PFSK-1 (cell line): ENCODE results near the gene TELO2.

ENCODE experiments used
- FOXP2 ChIP-seq: optimal IDR thresholded peaks from 2 replicates; pipeline ENCODE3; 2011; ENCODE audit warnings: borderline replicate concordance, control low read depth, inconsistent platforms; ENCODE audit not compliant: insufficient read depth; ENCODE audit errors: extremely low read length, extremely low read depth
- POLR2AphosphoS5 ChIP-seq: IDR thresholded peaks from 2 replicates; pipeline ENCODE4 v1.6.1; 2012; ENCODE audit warnings: low read depth, mild to moderate bottlenecking, control low read depth, low read length, moderate library complexity
- SIN3A ChIP-seq: IDR thresholded peaks from 2 replicates; pipeline ENCODE4 v1.6.1; 2012; ENCODE audit warnings: mild to moderate bottlenecking, low read length, moderate library complexity, borderline replicate concordance; ENCODE audit not compliant: insufficient read depth
- TAF1 ChIP-seq: IDR thresholded peaks from 2 replicates; pipeline ENCODE4 v1.6.1; 2012; ENCODE audit warnings: low read length, control low read depth, borderline replicate concordance; ENCODE audit not compliant: insufficient read depth
- TF ChIP-seq, protein P1 (sequence below), 2 experiments: IDR thresholded peaks; 2 replicates each; pipeline versions ENCODE4 v1.6.1 to v1.8.0; 2011 to 2012; ENCODE audit warnings: low read depth in 2 of 2, low read length in 2 of 2, control low read depth in 1 of 2, inconsistent platforms in 1 of 2, mild to moderate bottlenecking in 1 of 2, moderate library complexity in 1 of 2; ENCODE audit not compliant: insufficient read depth in 1 of 2

Gene TELO2

GRCh38 chr16:1470481-1471251 is 22.5 kb upstream of the TELO2 start:
- TF ChIP-seq SIN3A (no peak), FOXP2 (no peak), POLR2AphosphoS5 (no peak), TAF1 (no peak)
- TF ChIP-seq, protein P1, sequence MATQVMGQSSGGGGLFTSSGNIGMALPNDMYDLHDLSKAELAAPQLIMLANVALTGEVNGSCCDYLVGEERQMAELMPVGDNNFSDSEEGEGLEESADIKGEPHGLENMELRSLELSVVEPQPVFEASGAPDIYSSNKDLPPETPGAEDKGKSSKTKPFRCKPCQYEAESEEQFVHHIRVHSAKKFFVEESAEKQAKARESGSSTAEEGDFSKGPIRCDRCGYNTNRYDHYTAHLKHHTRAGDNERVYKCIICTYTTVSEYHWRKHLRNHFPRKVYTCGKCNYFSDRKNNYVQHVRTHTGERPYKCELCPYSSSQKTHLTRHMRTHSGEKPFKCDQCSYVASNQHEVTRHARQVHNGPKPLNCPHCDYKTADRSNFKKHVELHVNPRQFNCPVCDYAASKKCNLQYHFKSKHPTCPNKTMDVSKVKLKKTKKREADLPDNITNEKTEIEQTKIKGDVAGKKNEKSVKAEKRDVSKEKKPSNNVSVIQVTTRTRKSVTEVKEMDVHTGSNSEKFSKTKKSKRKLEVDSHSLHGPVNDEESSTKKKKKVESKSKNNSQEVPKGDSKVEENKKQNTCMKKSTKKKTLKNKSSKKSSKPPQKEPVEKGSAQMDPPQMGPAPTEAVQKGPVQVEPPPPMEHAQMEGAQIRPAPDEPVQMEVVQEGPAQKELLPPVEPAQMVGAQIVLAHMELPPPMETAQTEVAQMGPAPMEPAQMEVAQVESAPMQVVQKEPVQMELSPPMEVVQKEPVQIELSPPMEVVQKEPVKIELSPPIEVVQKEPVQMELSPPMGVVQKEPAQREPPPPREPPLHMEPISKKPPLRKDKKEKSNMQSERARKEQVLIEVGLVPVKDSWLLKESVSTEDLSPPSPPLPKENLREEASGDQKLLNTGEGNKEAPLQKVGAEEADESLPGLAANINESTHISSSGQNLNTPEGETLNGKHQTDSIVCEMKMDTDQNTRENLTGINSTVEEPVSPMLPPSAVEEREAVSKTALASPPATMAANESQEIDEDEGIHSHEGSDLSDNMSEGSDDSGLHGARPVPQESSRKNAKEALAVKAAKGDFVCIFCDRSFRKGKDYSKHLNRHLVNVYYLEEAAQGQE (IDR thresholded peaks at IDR 0.05; ENCODE audit: insufficient read depth in 1 of 2, low read depth in 2 of 2, low read length in 2 of 2): no peak

- TF ChIP-seq, protein P1 (IDR thresholded peaks at IDR 0.05; ENCODE audit: insufficient read depth in 1 of 2, low read depth in 2 of 2, low read length in 2 of 2): no peak
- TF ChIP-seq SIN3A (no peak), FOXP2 (no peak), POLR2AphosphoS5 (no peak), TAF1 (no peak)
Observed at GRCh38 chr16:1471569-1472194, 21.5 kb upstream of the TELO2 start.

GRCh38 chr16:1472974-1473373 is 20.2 kb upstream of the TELO2 start:
- TF ChIP-seq, protein P1 (IDR thresholded peaks at IDR 0.05; ENCODE audit: insufficient read depth in 1 of 2, low read depth in 2 of 2, low read length in 2 of 2): no peak
- TF ChIP-seq TAF1 (no peak), FOXP2 (no peak), SIN3A (no peak), POLR2AphosphoS5 (no peak)

GRCh38 chr16:1474082-1474795 is 18.9 kb upstream of the TELO2 start:
- TF ChIP-seq FOXP2 (no peak), TAF1 (no peak), SIN3A (no peak), POLR2AphosphoS5 (no peak)
- TF ChIP-seq, protein P1 (IDR thresholded peaks at IDR 0.05; ENCODE audit: insufficient read depth in 1 of 2, low read depth in 2 of 2, low read length in 2 of 2): no peak
